HG03175 (cell line): ENCODE results near the gene NUDT22.

Experiments
- ATAC-seq: cut with Tn5 transposase; IDR thresholded peaks from one replicate; pipeline ENCODE4 v1.9.1; 2021; ENCODE audit warnings: mild to moderate bottlenecking, moderate library complexity; ENCODE audit not compliant: unreplicated experiment

NUDT22 gene

DNA sequence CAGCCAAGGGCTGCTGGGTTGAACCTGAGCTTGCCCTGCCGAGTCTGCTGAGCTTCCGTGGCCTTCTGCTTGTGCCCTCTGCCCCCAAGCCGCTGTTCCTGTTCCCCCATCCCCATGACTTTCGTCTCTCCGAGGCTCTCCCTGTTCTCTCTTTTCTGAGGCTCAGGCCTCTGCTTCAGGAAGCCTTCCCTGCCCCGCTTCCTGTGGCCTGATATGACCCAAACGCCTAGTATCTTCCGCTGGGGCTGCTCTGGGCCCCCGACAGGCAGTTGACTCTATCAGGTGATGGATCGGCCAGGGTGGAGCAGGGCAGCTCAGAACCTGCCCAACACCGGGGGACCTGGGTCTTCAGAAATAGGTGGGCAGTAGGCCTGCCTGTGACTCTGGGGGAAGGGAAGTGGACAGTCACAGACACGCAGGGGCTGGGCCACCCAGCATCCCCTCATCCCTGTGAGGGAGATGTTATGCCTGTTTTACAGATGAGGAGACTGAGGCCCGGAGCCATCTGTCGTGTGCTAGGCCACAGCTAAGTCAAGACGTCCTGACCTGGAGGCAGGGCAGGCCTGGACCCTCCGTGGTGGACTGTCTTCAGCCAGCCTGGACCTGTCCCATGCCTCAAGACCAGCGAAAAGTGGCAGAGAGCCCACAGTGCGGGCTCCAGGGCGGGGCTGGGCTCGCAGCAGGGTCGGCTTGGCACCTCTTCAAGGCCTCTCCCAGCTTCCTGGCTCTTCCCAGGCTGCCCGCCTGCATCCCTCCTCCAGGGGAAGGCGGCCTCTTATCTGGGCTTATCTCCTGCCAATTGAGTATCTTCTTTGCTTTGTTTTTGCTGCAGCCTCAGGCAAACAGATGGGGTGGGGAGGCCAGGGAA is 42.2 kb downstream of the NUDT22 start:
- no peak for ATAC-seq

DNA sequence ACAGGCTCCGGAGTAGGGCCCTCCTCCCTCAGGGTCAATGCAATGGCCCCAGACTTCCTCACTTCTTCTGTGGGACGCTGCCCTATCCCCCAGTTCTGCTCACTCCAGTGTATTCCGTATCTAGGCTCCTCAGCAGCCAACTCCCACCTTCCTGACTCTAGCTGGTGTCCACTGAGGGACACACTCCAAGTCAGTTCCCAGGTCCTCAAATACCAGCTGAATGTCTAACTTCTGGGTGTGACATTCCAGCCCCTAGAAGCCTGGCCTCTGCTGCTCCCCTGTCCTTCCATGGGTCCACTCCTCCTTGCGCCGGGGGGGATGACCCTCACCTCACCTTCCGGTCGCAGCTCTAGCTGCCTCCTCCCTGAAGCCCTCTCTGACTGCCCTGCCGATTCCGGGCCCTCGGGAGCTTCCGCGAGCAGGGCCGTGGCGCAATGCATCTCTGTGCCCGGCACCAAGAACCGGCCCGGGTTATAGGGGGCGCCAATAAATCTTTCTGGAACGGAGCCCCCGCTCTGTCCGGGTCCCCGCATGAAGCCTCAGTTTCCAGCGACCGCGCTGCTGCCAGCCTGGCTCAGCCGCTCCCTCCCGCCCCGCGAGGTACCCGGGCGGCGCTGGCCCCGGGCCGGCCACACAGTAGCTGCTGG is 42.9 kb downstream of the NUDT22 start:
- ATAC-seq, result peak; percentile 4

DNA sequence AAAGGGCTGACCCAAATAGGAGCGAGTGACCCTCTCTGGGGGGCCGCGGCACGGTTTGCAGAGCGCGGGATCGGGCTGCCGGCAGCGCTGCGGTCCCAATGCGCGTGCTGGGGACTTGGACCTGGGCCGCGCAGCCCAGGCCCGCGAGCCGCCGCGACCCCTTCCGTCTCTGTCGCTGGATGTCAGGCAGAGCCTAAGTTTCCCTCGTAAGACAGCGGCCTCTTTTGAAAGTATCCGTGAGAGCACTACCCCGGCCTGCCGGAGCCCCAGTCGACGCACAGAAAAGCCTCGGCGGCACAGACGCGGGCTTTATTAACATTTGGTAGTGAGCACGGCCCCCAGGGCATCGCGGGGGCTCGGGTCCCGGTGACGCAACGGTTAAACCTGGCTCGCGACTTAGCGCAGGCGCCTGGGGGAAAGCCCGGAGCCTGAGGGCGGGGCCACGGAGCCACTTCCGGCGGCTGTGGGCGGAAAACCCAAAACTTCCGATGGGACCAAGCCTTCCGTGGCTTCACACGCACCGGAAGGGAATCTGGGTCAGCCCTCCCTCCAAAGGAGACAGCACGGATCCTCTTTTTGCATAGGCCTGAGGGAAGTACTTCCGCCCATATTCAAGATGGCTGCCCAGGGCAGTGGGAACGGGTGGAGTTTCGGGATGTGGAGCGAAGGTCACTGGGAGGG is 43.6 kb downstream of the NUDT22 start:
- ATAC-seq, result peak; percentile 63

DNA sequence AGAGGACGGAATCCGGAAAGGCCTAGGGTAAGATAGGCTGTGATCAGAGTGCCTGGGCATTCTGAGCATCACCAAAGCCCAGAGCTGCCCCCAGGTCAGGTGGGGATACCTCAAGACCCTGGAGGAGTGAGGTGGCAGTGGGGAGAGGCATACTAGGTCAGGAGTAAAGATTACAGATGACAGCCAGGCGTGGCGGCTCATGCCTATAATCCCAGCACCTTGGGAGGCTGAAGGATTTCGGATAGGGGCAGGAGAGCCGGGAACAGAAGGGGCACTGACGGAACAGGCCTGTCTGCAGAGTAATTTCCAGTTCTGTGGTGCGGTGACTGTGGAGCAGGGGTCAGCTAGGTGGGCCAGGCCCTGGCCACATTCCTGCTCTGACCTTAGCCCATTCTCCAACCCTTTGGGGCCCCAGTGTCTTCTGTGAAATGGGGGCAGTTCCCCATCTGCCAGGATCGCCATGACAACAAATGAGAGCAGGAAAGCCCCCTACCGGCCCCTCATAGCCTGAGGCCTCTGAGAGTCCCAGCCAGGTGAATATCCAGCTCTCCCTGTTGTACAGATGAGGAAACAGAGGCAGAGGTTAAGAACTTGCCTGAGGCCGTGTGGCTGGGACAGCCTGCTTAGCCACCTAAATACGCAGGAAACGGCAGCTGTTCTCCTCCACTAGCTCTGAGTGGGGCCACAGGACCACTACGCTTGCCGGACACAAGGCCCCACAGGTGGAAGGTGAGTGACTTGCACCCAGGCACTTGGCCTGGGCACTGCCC is 49.1 kb downstream of the NUDT22 start:
- no peak for ATAC-seq

DNA sequence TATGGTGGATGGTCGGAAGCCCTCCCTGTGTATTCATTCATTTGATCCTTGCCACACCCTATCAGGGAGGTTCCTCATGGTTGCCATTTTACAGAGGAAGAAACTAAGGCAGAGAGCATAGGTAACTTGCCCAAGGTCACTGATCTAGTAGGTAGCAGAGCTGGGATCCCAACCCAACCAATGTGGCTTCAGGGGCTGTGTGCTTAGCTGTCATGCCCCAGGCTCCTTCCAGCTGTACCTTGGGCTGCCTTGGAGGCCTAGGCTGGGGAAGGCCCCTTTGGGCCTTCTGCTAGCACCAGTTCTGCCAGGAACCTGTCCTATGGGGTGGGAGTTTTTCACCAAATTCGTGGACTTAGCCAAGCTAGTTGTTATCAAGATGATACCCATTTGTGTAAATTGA is 49.8 kb downstream of the NUDT22 start:
- no peak for ATAC-seq

DNA sequence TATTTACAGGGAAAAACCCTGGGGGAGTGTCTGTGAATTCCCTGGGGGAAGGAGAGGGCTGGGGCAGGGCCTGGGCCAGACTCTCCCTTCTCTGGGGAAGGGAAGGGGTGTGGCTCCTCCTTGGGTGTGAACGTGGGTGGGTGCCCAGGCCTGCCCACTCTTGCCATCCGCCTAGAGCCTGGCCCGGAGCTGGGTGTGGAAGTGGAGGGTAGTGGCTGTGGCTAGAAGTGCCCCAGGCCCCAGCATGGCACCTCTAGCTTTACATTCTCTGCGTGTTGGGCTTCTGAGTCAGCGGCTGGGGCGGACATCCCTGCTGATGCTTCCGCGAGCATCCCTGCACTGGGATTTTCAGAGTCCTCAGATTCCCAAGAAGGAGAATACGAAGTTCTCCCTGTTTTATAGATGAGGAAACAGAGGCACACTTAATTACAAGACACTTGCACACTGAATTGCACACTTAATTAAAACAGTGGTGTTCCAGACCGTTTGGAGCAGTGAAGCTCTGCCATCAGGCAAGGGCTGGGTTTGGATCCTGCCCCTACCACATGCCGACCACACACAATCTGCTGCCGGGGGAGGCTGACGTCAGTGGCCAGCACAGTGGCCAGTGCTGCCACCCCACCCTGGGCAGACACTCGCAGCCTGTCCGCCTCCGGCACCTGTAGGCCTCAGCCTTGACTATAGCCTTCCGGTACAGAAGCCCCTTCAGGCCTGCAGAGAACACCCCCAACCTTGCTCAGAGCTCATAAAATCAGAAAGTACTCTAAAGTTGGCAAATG is 50.8 kb downstream of the NUDT22 start:
- no peak for ATAC-seq

DNA sequence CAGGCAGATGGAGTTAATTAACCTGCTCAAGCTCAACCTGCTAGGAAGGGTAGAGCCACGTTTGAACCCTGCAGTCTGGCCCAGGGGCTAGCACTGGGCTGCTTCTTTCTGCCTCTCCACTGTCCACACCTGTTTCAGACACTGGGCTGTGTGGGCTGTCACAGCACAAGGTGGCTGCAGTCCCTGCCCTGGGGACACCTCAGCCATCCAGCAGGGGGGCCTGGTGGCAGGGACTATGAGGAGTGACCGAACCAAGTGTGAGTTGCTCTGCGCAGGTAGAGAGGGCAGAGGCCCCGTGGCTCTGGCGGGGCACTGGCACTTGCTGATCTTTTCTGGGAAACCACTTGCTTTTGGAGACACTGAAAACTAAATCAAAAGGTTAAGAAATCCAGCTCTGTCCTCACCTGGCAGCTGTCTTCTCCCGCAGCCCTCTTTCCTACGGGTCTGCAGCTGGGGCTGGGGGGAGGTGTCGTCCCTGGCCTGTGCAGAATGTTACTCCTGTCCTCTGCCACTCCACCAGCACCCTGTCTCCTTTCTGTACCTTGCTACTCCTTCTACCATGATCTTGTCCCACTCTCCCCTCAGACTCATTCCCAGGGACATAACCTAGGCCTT is 52.6 kb downstream of the NUDT22 start:
- ATAC-seq, result no peak
